A172 (cell line): ENCODE data around the gene CRB2. TPM values are rescaled to one million over a fixed set of nuclear protein-coding genes. Genes with fewer than 3 reads are reported as not detected.
"Not testable (repeated sequence)": the region's sequence is repeated elsewhere in the genome, so short reads cannot be mapped to it uniquely, and the experiment has no call there.

Source experiments
- DNase-seq: peaks from one replicate; pipeline ENCODE4 v3.0.0-alpha.2; 2015; ENCODE audit warnings: low spot score
- total RNA-seq: library from RNA; depleted of rRNA; stranded (reverse); fragments of >200 nt; shearing (Covaris generic); gene quantifications from 2 replicates; pipeline ENCODE4 v1.2.3, GENCODE V29; 2014

Gene CRB2
- total RNA-seq, 1 experiment from 2014 or later: 0.26 TPM

GRCh38 chr9:123380852-123381705 is 25.1 kb downstream of the CRB2 start:
- no peak for DNase-seq

- DNase-seq: no peak
These were observed 26.9 kb downstream of the CRB2 start for GRCh38 chr9:123382653-123383511.

- DNase-seq: no peak
These were observed 27.6 kb downstream of the CRB2 start for GRCh38 chr9:123383512-123384170.

GRCh38 chr9:123387686-123388085 is 31.7 kb downstream of the CRB2 start:
- DNase-seq: no peak

GRCh38 chr9:123389070-123389469 is 33.1 kb downstream of the CRB2 start:
- no peak for DNase-seq

GRCh38 chr9:123389698-123390097 is 33.7 kb downstream of the CRB2 start:
- no peak for DNase-seq

GRCh38 chr9:123390337-123391135 is 34.5 kb downstream of the CRB2 start:
- DNase-seq: no peak

- DNase-seq: no peak
These were observed 35.2 kb downstream of the CRB2 start for GRCh38 chr9:123391233-123391632.

- no peak for DNase-seq
These were observed 35.9 kb downstream of the CRB2 start for GRCh38 chr9:123391946-123392345.

GRCh38 chr9:123392802-123393201 is 36.8 kb downstream of the CRB2 start:
- DNase-seq: no peak

- no peak for DNase-seq
These were observed 38.6 kb downstream of the CRB2 start for GRCh38 chr9:123394291-123395235.

GRCh38 chr9:123395276-123395688 is 39.3 kb downstream of the CRB2 start:
- no peak for DNase-seq

GRCh38 chr9:123395689-123396511 is 39.9 kb downstream of the CRB2 start:
- no peak for DNase-seq

- no peak for DNase-seq
These were observed 42.0 kb downstream of the CRB2 start for GRCh38 chr9:123397975-123398374.

- DNase-seq: not testable (repeated sequence)
These were observed 42.9 kb downstream of the CRB2 start for GRCh38 chr9:123398938-123399337.

- peak; percentile 16 for DNase-seq
These were observed 43.9 kb downstream of the CRB2 start for GRCh38 chr9:123399803-123400378.

GRCh38 chr9:123400926-123401503 is 45.0 kb downstream of the CRB2 start:
- no peak for DNase-seq

- peak; percentile 49 for DNase-seq
These were observed 46.0 kb downstream of the CRB2 start for GRCh38 chr9:123401879-123402513.
